ENCODE measurements around the gene GREM1. TPM values are rescaled to one million over a fixed set of nuclear protein-coding genes. Genes with fewer than 3 reads are reported as not detected.
A peak's percentile ranks its signal among the peaks of the same experiment; 100 is the strongest.

The GREM1 gene
- not detected for total RNA-seq
- long read RNA-seq: 0 reads

DNA sequence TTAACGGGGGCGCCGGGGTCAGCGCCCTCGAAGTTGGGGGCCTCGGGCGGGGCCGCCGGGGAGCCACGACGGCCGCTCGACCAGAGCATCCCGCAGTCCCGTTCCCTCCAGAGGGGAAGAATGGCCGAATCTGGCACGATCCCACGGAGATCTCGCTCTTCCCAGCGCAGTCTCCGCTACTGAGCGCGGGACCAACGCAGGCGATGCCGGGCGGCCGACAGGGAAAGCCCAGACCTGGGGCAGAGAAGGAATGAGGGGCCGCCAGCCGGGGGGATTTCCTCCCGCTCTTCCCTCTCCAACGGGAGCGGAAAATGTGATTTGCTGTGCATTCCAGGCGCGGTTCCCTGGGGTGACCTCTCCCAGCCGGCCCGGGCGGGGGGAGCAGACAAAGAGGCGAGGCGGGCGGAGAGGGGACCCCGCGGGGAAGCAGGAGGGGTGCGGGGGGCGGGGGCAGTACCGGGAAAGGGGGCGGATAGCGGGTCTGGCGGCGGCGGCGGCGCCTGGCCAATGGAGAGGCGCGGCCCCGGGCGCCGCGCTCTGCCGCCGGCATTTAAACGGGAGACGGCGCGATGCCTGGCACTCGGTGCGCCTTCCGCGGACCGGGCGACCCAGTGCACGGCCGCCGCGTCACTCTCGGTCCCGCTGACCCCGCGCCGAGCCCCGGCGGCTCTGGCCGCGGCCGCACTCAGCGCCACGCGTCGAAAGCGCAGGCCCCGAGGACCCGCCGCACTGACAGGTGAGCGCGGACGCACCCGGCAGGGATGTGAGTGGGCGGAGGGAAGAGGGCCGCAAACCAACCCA is at the start of gene GREM1:
Gene GREM1, plus strand, starts transcription at position 579 of the 801 bp plus-strand sequence. CDS start 12,687 bp downstream, outside the sequence.
- DNase-seq: no peak
- intact Hi-C loops (cut with DNase I): no loop called here
- no peak for ATAC-seq (ENCODE audit: poor library complexity)

DNA sequence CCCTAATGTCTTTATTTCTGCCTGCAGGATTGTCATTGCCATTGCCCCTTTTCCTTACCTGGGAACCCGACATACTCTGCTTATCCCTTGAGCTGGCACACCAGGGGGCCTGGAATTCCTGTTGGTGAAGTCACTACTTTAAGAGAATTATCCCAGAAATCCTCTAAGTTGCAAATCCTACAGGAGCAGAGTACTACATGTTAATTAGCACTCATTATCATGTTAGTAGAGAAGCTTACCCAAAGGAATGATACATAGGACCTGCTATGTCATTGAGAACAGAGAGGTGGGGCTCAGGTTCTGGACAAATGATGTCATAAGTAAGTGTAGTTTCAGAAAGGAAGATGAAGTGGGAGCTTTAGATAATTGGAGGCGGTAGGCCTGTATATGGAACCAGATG is 48.9 kb upstream of the GREM1 start:
- DNase-seq (no peak), ATAC-seq (ENCODE audit: poor library complexity) (no peak)
- intact Hi-C loops (cut with DNase I): loop anchor here (10.0 kb wide), 1 partner anchor 286 kb away; no protein-coding TSS in a partner anchor

GRCh38 chr15:32669896-32670611 is 47.8 kb upstream of the GREM1 start:
- peak; percentile 74 for ATAC-seq (ENCODE audit: poor library complexity)
- intact Hi-C loops (cut with DNase I): loop anchor here (10.0 kb wide), 1 partner anchor 285 kb away; no protein-coding TSS in a partner anchor

DNA sequence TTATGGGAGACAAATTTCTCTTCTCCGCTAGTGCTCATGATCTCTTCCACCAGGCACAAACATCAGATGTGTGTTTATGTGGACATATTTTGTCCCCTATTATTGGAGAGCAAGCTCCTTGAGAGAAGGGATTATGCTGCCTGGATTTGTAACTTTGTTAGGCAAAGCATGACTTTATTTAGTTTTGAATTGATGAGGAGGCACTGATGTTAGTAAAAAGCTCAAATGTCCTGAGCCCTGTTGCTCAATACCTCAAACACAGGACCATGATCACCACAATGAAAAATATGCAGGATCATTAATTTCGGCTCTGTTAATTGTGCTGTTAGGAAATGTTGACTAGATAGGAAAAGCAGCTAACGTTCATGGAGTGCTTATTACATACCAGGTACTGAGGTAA is 47.2 kb upstream of the GREM1 start:
- ATAC-seq (ENCODE audit: poor library complexity): no peak
- intact Hi-C loops (cut with DNase I): no loop called here
- DNase-seq: no peak

More at GRCh38 chr15:32669896-32670611, 47.8 kb upstream of the GREM1 start:
- peak; percentile 53 for DNase-seq

- intact Hi-C loops (cut with DNase I): no loop called here
- DNase-seq (no peak), ATAC-seq (ENCODE audit: poor library complexity) (no peak)
Observed at GRCh38 chr15:32671339-32672325, 46.2 kb upstream of the GREM1 start.

- DNase-seq: no peak
- no peak for ATAC-seq (ENCODE audit: poor library complexity)
- intact Hi-C loops (cut with DNase I): no loop called here
Observed at GRCh38 chr15:32674681-32675080, 43.1 kb upstream of the GREM1 start.

DNA sequence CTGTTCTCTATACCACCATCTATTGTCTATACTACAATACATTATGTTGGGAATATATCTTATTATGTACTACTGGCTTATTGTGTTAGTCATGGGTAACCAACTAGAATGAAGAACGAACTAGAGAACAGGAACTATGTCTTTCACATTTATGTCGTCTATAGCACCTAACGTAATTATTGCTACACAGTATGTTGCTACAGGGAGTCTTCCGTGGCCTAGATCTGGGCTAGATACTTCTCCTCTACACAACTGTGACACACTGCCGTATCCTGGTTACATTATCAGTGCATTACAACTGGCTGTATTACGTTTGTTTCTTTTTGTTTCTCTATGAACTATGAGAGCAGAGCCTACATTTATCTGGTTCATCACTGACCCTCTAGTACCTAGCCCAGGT is 42.3 kb upstream of the GREM1 start:
- intact Hi-C loops (cut with DNase I): no loop called here
- no peak for DNase-seq
- ATAC-seq (ENCODE audit: poor library complexity): no peak

GRCh38 chr15:32676169-32676568 is 41.6 kb upstream of the GREM1 start:
- intact Hi-C loops (cut with DNase I): no loop called here
- ATAC-seq (ENCODE audit: poor library complexity) (no peak), DNase-seq (no peak)

- intact Hi-C loops (cut with DNase I): no loop called here
- ATAC-seq (ENCODE audit: poor library complexity): no peak
- no peak for DNase-seq
Observed at GRCh38 chr15:32677238-32677750, 40.5 kb upstream of the GREM1 start.

GRCh38 chr15:32679298-32679690 is 38.5 kb upstream of the GREM1 start:
- ATAC-seq (ENCODE audit: poor library complexity) (no peak), DNase-seq (no peak)
- intact Hi-C loops (cut with DNase I): no loop called here

- intact Hi-C loops (cut with DNase I): no loop called here
- ATAC-seq (ENCODE audit: poor library complexity): no peak
- DNase-seq: no peak
Observed at GRCh38 chr15:32682569-32682968, 35.2 kb upstream of the GREM1 start.

DNA sequence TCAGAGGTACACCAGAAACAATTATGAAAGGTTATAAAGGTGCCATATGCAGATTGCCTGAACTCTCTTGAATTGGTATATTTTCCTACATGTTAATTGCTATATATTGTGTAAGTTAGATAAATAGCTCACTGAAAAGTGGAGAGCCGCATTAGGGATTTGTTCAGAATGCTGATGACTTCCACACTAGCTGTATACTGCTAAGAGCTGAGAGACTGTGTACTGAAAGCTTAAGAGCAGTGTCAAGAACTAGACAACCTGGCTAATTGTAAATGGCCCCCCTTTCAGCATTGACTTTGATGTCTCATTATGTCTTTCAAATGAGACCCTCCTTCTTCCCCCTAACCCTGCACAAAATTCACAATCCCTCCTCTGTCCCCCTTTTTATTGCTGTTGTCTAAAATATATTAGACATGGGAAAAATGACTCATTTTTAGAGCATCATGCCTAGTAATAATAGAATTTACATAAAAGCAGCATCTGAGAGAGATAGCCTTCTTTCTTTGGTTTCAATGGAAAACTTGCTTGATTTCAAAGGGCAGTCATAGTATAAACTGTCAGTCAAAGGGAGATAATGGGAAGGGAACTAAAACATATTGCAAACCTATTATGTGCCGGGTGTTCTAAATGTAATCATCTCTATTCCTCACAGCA is 34.7 kb upstream of the GREM1 start:
- DNase-seq (no peak), ATAC-seq (ENCODE audit: poor library complexity) (no peak)
- intact Hi-C loops (cut with DNase I): no loop called here

- no peak for ATAC-seq (ENCODE audit: poor library complexity)
- intact Hi-C loops (cut with DNase I): no loop called here
- DNase-seq: no peak
Observed at GRCh38 chr15:32683906-32684584, 33.8 kb upstream of the GREM1 start.

GRCh38 chr15:32685576-32685975 is 32.2 kb upstream of the GREM1 start:
- no peak for DNase-seq
- ATAC-seq (ENCODE audit: poor library complexity): no peak
- intact Hi-C loops (cut with DNase I): no loop called here

DNA sequence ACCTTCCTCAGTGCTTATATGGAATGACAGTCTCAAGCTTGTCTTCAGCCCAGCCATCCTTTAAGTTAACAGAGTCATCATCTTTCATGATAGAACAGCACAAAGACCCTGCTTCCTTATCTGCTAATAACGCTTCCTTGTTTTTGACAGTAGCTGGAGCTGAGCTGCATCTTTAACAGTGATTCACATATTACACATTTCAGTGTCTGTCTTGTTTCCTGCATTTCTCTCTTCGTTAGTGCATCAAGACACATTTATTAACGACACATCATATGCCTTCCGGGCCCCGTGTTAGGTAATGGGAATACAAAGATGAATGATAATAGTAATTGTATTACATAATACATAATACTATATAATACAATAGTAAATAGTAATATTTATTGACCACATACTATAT is 30.2 kb upstream of the GREM1 start:
- ATAC-seq (ENCODE audit: poor library complexity): no peak
- intact Hi-C loops (cut with DNase I): no loop called here
- no peak for DNase-seq

DNA sequence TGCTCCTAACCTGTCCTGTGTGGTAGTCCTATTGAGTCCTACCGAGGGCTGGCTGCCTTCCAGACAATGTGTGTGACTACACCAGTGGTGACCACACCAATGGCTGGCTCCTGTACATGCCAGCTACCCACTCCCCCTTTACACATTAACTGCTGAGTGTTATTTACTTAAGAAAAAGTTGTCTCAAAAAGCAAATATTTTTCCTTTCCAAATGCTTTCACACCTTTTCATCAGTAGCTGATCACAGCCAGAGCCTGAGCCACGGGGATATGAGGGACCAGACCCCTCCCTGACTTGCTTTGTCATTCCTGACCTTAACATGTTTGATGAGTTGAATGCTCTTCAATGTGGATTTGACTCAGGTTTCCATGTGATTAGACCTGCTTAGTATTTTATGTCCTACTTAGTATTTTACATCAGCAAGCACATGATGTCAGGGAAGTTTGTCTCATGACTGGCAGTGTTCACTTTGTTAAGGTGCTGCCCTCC is 29.6 kb upstream of the GREM1 start:
- intact Hi-C loops (cut with DNase I): no loop called here

GRCh38 chr15:32690941-32691688 is 26.7 kb upstream of the GREM1 start:
- DNase-seq (no peak), ATAC-seq (ENCODE audit: poor library complexity) (no peak)
- intact Hi-C loops (cut with DNase I): no loop called here

More for the DNA sequence above, 29.6 kb upstream of the GREM1 start:
- DNase-seq (no peak), ATAC-seq (ENCODE audit: poor library complexity) (no peak)

Data from Right ventricle myocardium superior (tissue), 1 donor.